GM21390 (cell line): ENCODE data around the gene YWHAE.
"Not testable (repeated sequence)": the region's sequence is repeated elsewhere in the genome, so short reads cannot be mapped to it uniquely, and the experiment has no call there.

Source experiments
- ATAC-seq: cut with Tn5 transposase; IDR thresholded peaks from one replicate; pipeline ENCODE4 v1.9.1; 2021; ENCODE audit not compliant: unreplicated experiment

The YWHAE gene

GRCh38 chr17:1413281-1413791, 13.3 kb upstream of the YWHAE start:
- ATAC-seq: no peak

DNA sequence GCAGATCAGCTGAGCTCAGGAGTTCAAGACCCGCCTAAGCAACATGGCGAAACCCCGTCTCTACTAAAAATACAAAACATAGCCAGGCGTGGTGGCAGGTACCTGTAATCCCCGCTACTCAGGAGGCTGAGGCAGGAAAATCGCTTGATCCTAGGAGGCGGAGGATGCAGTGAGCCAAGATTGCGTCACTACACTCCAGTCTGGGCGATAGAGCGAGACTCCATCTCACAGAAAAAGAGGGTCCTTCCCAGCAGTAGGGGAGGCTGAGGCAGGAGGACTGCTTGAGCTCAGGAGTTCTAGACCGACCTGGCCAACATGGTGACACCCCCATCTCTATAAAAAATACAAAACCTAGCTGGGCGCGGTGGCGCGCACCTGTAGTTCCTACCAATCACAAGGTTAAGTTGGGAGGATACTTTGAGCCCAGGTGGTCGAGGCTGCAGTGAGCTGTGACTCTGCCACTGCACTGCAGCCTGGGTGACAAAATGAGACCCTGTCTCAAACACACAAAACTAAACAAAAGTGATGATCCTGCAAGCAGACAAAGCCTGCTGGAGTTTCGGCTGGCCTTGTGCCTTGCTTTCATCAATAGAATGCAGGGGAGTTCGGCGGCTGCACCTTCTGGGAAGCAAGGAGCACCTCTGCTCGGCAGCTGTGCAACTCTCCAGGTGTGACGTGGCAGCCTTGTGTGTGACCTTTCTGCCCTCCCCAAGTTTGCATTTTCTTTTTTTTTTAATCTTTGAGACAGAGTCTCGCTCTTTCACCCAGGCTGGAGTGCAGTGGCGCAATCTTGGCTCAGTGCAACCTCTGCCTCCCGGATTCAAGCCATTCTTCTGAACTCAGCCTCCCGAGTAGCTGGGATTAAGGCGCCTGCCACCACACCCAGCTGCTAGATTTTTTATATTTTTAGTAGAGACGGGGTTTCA, 12.4 kb upstream of the YWHAE start:
- ATAC-seq: no peak

DNA sequence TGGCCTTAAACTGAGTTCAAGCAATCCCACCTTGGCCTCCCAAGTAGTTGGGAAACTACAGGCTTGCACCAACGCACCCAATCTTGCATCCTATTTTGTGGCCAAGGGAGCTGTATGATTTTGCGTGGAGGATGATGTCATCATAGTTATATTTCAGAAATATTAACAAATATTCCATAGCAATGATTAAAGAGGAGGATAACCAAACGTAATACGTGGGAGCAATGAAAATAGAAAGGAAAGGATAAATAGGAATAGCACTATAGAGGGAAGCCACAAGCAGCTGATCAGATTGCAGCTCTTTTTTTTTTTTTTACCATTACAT, 2.2 kb upstream of the YWHAE start:
- ATAC-seq: no peak

DNA sequence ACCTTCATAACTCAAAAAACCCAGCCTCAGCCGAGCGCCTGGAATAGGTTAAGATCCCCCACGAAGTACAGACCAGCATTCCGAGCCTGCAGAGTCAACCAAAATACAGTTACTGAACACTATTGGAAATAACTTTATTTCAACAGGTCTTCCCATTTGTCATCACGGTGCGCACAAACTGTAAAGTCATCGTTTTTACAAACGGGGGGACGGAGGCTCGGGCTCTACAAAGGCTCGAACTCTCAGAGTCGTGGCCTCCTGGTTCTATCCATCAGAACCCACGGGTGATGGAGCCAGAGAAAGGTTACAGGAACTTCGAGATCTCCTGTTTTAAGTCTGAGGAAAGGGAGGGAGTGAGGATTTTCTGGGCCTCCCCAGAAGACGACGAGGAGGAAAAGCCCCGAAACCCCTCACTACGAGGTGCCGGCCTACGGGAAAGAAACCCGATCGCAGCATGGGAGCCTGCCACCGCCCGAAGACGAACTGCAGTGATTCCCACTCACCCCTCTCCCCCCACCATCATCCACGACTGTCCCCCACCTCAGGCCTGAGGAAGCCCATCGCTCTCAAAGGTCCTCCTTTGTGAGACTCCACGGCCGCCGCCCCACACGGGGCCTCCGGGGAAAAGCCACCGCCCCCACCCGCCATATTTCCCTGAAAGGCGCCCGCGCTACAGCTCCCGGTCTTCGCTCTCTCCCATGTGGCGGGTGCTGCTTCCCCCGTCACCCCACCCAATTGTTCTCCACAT, 917 bp downstream of the YWHAE start:
- no peak for ATAC-seq

GRCh38 chr17:1398028-1398427, 2.0 kb downstream of the YWHAE start:
- ATAC-seq: no peak

DNA sequence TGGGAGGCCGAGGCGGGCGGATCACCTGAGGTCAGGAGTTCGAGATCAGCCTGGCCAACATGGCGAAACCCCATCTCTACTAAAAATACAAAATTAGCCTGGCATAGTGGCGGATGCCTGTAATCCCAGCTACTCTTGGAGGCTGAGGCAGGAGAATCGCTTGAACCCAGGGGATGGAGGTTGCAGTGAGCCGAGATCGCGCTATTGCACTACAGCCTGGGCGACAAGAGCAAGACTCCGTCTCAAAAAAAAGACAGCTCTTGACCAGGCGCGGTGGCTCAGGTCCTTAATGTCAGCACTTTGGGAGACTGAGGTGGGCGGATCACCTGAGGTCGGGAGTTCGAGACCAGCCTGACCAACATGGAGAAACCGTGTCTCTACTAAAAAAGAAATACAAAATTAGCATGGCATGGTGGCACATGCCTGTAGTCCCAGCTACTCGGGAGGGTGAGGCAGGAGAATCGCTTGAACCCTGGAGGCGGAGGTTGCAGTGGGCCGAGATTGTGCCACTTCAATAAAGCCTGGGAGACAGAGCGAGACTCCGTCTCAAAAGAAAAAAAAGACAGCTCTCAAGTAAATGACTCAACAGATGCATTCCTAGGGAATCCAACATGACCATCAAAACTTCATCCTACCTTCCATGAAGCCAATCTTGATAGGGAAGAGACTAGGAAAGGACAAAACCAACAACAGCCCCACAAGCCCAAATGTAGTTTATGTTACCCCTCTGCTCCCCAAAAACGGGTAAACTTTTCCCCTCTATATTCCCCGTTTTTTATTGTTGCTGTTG, 4.0 kb downstream of the YWHAE start:
- ATAC-seq: not testable (repeated sequence)

DNA sequence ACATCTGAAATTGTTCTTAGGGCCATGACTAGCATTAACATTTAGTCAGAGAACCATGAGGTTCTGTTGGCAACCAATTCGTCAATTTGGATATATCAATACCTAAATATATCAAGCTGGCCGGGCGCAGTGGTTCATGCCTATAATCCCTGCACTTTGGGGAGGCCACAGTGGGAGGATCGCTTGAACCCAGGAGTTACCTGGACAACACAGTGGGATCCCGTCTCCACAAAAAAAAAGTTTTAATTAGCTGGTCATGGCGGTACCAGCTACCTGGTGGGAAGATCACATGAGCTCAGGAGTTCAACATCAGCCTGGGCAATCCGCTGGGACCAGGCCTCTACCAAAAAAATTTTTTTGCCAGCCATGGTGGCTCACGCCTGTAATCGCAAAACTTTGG, 8.4 kb downstream of the YWHAE start:
- ATAC-seq: no peak

DNA sequence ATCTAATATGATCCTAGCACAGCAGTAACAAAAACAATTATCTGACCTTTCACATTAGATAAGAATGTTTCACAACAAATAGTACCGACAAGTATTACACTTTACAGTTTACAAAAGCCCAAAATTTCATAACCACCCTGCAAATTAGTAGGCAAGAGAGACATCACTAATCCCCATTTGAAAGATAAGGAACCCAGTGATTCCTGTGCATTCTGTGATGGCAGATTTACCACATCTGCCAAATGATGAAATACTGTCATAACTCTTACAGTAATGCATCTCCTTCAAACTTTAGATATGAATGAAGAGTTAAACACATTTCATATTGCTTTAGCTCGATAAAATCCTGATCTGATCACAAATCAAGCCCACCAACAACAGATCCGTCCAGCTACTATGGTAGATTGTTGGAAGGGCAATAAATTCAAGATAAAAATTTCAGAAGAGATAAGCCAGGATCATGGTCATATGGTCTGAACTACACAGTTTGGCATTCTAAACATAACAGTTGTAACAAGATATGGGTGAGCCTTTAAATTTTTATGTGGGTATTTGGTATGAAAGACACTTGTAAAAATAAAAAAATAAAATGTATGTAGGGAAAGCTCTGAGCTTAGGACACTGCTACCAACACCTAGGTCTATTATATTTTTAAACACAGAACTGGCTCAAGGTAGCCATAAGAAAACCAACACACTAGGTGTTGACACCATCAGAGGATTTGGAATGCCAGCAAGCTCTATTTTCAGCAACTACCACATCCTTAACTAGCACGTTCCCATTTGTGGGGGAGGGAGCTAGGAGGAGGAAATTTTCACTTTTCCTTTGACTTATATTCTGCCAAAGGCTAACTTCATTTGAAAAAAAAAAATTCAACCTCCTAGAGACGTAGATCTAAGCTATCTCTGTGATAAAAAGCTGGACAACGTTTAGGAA, 9.3 kb downstream of the YWHAE start:
- no peak for ATAC-seq

GRCh38 chr17:1387490-1388227, 12.4 kb downstream of the YWHAE start:
- ATAC-seq: not testable (repeated sequence)

GRCh38 chr17:1386675-1387190, 13.3 kb downstream of the YWHAE start:
- ATAC-seq: not testable (repeated sequence)

DNA sequence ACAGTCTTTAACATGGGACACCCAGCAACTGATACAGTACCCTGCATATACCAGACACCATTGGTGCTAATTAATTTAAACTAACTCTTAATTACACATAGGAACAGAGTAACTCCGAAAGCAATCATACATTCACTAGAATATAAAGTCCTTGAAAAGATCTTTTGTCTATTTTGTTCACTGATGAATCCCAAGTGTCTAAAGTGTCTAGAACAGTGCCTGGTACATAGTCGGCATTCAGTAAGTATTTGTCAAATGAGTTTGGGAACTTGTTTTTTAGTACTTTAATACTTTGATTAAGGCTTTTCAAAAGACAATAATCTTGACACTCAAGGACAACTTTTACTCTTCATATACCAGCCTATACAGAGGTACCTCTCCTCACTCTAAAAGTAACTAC, 13.8 kb downstream of the YWHAE start:
- no peak for ATAC-seq

DNA sequence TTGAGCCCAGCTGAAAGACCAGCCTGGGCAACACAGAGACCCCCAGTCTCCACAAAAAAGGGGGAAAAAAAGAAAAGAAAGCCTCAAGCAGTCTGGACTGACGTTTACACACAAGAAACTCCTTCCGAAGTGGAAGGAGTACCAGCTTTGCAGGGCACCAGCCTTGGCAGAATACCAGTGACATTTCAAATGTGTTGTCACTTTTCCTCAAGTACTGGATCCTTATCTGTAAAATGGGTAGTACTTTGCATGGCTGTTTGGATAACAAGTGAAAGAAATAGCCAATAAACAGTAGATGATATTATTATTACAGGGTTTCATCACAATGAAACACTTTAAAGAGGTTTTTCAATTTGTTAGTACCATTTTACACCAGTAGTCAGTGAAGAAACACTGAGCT, 14.2 kb downstream of the YWHAE start:
- no peak for ATAC-seq

DNA sequence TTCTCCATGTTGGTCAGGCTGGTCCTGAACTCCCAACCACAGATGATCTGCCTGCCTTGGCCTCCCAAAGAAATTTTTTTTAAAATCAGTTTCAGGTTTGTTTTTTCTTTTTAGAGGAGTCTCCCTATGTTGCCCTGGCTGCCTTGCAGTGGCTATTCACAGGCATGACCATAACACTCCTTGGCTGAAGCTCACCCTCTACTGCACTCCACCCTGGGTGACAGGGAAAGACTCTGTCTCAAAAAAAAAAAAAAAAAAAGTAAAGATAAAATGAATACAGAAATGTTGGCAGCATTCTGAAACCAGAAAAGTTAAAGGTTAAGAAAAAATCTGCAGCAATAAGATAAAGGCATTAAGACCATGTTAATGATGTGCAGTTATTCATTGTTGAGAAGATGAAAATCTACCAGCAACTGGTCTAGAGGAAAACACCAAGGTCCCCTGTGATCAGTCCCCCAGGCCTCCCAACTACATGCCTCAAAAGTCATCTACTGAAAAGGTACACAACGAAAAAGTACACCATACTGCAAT, 15.1 kb downstream of the YWHAE start:
- ATAC-seq: no peak

DNA sequence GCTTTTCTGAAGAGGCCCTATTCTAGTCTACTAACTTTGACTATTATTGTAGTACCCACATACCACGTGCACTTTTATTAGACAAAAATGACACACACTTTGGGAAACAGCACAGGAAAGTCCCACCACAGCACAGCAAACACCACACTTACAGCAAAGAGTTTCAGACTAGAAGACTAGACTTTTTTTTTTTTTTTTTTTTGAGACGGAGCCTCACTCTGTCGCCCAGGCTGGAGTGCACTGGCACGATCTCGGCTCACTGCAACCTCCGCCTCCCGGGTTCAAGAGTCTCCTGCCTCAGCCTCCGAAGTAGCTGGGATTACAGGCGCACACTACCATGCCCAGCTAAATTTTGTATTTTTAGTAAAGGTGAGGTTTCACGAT, 20.1 kb downstream of the YWHAE start:
- ATAC-seq: no peak

- no peak for ATAC-seq
These were observed 20.7 kb downstream of the YWHAE start for GRCh38 chr17:1379208-1379929.

DNA sequence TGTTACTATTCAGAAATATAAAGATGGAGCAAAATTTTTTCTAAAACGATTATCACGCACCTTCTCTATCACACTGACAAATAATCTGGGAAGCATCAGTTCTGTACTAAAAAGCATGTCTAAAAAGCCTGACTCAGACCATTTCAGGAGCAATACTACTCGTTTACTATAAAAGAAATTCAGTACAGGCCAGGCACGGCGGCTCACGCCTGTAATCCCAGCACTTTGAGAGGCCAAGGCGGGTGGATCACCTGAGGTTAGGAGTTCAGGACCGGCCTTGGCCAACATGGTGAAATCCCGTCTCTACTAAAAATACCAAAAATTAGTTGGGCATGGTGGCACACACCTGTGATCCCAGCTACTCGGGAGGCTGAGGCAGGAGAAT, 21.6 kb downstream of the YWHAE start:
- ATAC-seq: not testable (repeated sequence)

GRCh38 chr17:1377334-1377733, 22.7 kb downstream of the YWHAE start:
- ATAC-seq: no peak

GRCh38 chr17:1376061-1376460, 24.0 kb downstream of the YWHAE start:
- no peak for ATAC-seq
